GM21737 (cell line): ENCODE data around the gene SLC43A1.
"Not testable (repeated sequence)": the region's sequence is repeated elsewhere in the genome, so short reads cannot be mapped to it uniquely, and the experiment has no call there.

Experiments
- ATAC-seq: cut with Tn5 transposase; IDR thresholded peaks from one replicate; pipeline ENCODE4 v1.9.1; 2021; ENCODE audit warnings: mild to moderate bottlenecking, moderate library complexity; ENCODE audit not compliant: unreplicated experiment

The SLC43A1 gene

DNA sequence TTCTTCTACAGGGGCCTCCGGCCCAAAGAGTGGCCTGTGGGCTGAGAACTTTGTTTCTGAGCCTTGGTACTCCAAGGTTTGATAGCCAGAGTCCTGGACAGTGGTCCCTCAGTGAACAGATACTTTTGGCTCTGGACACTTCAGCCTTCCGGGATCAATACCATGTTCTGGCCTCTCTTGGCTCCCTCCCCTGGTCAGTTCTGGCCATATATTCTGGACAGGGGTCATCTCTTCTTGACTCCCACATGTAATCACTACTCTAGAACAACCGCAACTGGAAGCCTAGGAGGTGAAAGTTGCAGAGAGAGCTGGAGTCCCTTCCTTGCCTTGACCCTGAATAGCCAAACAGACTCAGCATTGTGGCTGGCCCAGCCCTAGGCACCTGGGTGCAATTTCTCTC is 52.9 kb downstream of the SLC43A1 start:
- ATAC-seq = no peak

DNA sequence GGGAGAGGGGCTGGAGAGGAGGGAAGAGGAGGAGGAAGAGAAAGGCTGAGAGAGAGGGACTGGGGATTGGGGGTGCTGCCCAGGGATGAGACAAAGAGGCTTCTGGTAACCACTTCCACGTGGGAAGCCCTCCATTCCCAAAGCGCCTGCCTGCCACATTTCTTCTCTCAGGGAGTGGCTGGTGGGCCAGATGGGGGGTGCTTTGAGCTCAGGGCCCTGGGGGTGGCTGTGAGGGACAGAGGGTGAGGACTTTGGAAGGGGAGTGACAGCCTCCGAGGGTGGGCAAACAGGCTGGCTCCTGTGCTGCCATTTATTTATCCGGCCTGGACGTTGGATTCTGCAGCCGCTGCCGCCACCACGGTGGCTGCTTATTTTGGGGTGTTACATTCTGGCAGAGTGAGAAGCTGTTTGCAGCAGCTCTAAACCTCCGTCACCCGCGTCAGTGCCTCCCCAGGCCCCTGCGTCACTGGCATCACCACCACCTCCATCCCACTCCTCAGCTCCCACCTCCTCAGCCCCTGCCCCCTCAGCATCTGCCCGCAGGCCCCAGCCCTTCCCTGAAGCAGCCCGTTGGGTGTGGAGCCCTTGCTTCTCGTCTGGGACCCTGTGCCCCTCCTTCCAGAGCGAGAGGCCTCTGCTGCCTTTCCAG is 53.5 kb downstream of the SLC43A1 start:
- no peak for ATAC-seq

DNA sequence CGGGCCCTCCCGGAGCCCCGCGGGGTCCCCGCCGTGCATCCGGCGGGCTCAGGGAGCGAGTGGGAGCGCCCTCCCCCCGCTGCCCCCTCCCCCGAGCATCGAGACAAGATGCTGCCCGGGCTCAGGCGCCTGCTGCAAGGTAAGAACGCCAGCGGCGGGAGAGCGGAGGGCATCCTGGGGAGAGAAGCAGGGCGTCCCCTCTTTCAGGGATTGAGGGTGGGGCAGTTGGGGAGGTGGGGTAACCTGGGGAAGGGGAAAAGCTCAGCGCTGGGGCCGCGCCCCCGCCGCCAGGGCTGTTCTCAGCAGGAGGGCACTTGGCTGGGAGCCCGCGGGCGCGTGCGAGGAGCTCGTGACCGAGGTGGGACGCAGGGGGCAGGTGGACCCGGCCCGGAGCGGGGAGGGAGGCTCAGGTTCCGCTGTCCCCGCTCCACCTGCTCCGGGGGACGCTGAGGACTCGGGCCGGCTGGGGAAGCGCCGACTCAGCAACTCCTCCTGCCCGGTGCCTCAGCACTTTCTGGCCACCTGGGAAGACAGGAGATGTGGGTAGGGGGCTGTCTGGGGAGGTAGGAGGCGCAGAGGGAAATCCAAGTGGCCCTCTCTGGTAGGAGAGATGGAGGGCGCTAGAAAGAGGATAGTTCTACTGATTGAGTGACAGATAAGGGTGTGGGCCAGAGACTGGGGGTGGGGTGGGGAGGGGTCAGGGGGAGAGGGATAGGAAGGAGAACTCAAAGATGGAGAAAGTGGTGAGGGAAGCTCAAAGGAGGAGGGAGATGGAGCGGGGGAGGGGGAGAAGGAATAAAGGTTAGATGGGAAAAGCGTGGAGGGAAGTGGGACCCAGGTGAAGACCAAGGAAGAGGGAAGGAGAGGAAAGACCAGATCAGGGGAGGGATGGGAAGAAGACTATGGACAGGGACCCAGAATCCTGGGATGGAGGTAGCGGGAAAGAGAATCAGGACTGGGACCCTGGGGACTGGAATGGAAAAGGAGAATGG is 54.4 kb downstream of the SLC43A1 start:
- ATAC-seq = no peak

DNA sequence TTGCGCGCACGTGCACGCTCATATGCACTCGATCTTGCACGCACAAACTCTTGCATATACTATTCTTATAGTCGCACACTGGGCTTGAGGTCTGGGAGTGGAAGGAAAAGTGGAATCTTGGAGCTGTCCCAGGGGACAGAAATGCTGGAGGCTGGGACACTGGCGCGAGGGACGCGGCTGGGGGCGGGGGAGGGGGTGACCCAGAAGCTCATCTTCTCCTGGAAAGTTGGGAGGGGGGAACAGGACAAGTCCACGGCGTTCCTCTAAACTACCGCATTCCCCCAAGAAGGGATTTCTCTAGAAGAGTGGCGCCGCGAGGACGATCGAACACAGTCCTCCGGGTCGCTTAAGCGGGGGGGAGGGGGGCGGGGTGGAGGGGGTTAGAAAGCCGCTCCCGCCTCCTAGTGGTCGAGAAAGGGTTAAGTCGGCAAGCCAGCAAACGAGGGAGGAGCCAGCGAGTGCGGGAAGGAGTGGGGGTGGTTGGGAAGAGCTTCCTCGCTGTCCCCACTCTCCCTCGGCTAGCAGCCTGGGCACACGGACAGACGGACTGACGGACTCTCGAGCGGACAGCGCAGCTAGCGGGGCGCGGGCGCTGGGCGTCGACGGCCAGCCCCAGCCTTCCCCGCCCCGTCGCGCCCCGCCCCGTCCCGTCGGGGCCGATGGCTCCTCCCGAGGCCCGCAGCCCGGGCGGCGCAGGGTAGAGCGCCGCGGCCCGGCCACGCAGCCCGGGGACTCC is 55.3 kb downstream of the SLC43A1 start, which contains the start of gene RTN4RL2:
Gene RTN4RL2 (plus strand): TSS at position 507 of the 736 bp plus-strand sequence. CDS start 338 bp downstream, outside the sequence.
- no peak for ATAC-seq

GRCh38 chr11:57459164-57460021 is 56.1 kb downstream of the SLC43A1 start:
- no peak for ATAC-seq

DNA sequence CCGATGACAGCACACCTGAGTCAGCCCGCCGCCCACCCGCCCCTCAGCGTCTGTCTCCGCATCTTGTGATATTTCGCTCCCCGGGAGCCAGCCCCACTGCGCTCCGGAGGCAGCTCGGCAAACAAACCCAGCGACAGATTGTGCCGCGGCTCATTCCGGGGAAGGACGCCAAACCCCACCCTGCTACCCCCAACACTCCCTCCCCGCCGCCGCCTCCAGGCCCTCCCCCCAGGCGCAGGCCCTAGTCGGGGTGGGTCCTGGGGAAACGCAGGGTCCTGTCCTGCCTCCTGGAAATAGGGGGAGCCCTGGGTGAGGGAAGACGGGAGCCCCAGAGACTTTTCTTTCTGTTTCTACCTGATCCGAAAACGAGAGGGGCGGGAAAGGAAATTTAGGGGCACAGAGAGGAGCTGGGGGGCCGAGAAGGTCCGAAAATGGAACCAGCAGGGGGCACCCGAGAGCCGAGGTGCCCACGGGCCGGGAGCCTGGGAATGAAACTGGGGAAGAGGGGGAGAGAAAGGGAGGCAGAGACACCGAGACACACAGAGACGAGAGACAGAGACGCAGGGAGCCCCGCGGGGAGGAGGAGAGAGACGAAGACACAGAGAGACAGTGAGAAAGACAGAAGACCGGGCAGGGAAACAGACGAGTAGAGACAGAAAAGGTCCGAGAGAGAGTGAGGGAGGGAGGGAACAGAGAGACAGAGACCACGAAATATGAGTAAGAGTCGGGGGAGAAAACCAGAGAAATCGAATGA is 56.9 kb downstream of the SLC43A1 start:
- ATAC-seq = no peak

GRCh38 chr11:57458060-57458409 is 57.5 kb downstream of the SLC43A1 start:
- ATAC-seq = no peak

DNA sequence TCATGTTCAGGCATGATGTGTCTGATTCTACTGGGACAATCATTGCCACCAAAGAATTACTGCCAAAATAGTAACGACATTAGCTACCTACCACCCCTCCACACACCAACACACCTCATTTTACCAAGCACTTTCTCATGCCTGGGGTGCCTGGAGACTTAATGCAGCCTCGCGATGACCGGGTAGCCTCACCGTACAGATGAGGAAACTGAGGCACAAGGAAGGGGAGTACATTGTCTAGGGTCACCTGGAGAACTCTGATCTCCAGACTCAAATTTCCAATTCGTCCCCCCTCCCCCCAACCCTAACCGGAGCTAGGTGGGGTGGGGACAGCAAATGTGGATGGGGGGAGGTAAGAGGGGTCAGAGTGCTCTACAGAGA is 57.9 kb downstream of the SLC43A1 start:
- ATAC-seq = peak; percentile 17

GRCh38 chr11:57456960-57457642 is 58.4 kb downstream of the SLC43A1 start:
- peak; percentile 68 for ATAC-seq

GRCh38 chr11:57453543-57454177 is 61.8 kb downstream of the SLC43A1 start:
- ATAC-seq = no peak

DNA sequence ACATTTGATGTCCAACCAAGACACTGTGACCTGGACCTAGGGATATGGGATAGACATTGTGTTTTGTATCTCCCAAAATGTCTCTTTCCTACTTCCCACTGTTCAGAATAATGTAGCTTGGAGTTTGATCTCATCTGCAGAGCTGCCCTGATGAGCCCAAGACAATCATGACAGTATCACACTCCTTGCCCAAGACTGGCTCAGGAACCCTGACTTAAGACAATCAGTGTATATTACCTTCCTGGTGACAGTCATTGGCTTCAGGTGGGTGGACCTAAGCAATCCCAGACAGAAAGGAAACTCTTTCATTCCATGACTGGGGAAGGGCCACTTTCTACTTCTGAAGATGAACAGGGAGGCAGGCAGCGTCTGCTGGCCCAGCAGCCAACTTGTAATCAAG is 69.4 kb downstream of the SLC43A1 start:
- ATAC-seq = no peak

- not testable (repeated sequence) for ATAC-seq
Measured at GRCh38 chr11:57445122-57445394, 70.4 kb downstream of the SLC43A1 start.

- no peak for ATAC-seq
Measured at GRCh38 chr11:57444362-57445121, 71.0 kb downstream of the SLC43A1 start.

GRCh38 chr11:57440744-57441414 is 74.6 kb downstream of the SLC43A1 start:
- ATAC-seq = no peak

- ATAC-seq = no peak
Measured at GRCh38 chr11:57439786-57440185, 75.7 kb downstream of the SLC43A1 start.

GRCh38 chr11:57438345-57439285 is 76.9 kb downstream of the SLC43A1 start:
- ATAC-seq = no peak

DNA sequence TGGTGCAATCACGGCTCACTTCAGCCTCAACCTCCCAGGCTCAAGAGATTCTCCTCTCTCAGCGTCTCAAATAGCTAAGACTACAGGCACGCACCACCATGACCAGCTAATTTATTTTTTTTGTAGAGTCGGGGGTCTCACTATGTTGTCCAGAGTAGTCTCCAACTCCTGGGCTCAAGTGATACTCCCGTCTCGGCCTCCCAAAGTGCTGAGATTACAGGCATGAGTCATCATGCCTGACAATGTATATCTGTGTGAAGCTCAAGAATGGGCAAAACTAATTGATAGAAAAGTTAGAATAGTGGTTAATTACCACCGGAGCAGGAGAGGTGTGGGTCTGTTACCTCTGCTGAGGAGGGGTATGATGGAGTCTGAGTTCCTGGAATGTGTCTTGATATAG is 79.5 kb downstream of the SLC43A1 start:
- ATAC-seq = no peak
